HCT116 (cell line): ENCODE results near the gene ANO8. TPM values are rescaled to one million over a fixed set of nuclear protein-coding genes. Genes with fewer than 3 reads are reported as not detected.
"Not testable (repeated sequence)": the region's sequence is repeated elsewhere in the genome, so short reads cannot be mapped to it uniquely, and the experiment has no call there.

Source experiments
- ATAC-seq: fragments of 200-7000 bp; cut with Tn5 transposase; 2 replicates; pipeline ENCODE4 v1.9.1; 2020; ENCODE audit warnings: mild to moderate bottlenecking, moderate library complexity
- BruUV-seq: library from RNA; stranded (reverse); fragments of 400-500 nt; replicated peaks from 2 replicates; lab custom pipeline; 2021; lab: Mats Ljungman, UMichigan
- CTCF ChIA-PET: fragments of 300-600 bp; sonication (Branson Sonifier 250); formaldehyde crosslinking; loops from one replicate; lab custom pipeline; 2021; ENCODE audit warnings: antibody characterized with exemption; lab: Charles Lee
- POLR2A ChIA-PET: fragments of 300-600, 350-600 bp; sonication (Branson Sonifier 250); formaldehyde crosslinking; loops from one replicate; lab custom pipeline; 2021; ENCODE audit warnings: antibody characterized with exemption; lab: Charles Lee
- RAD21 ChIA-PET, 2 experiments: fragments of 300-600 bp; sonication (Branson Sonifier 250); formaldehyde crosslinking; loops; one replicate each; lab custom pipeline; 2023; ENCODE audit warnings: low total read pairs in 2 of 2; ENCODE audit not compliant: uncharacterized antibody in 2 of 2, unreplicated experiment in 2 of 2, low non-redundant PET in 1 of 2; lab: Charles Lee
- DNase-seq: peaks from one replicate; pipeline ENCODE4 v3.0.0-alpha.2; 2010; ENCODE audit warnings: low read depth, low spot score
- H2AFZ ChIP-seq: fragments of 200-600 bp; shearing (Covaris generic), sonication (generic); 2 replicates; pipeline ENCODE4 v1.6.1; 2017; ENCODE audit warnings: low read depth, mixed run types, mixed read lengths, antibody characterized with exemption, low read length; ENCODE audit not compliant: poor library complexity, severe bottlenecking
- H3K27ac ChIP-seq: 2 replicates; pipeline ENCODE4 v1.5.1; 2012; ENCODE audit warnings: low read depth, low read length
- H3K27me3 ChIP-seq: fragments of 200-600 bp; sonication (generic); 2 replicates; pipeline ENCODE4 v1.6.1; 2016; ENCODE audit warnings: mixed run types, low read length, mixed read lengths; ENCODE audit not compliant: insufficient read depth
- H3K36me3 ChIP-seq, 2 experiments: fragments of 200-500 bp in 1 of 2; fragments of 200-600 bp in 1 of 2; sonication (Bioruptor generic) in 1 of 2; sonication (generic) in 1 of 2; 2 replicates each; pipeline versions ENCODE4 v1.5.1 to v1.6.1; 2014 to 2016; ENCODE audit warnings: low read length in 2 of 2, inconsistent platforms in 1 of 2, mixed read lengths in 1 of 2, mixed run types in 1 of 2; ENCODE audit not compliant: insufficient read depth in 2 of 2, control insufficient read depth in 1 of 2
- H3K4me1 ChIP-seq, 2 experiments: fragments of 200-600 bp in 1 of 2; sonication (generic) in 1 of 2; 2 replicates each; pipeline versions ENCODE4 v1.5.1 to v1.6.1; 2012 to 2017; ENCODE audit warnings: low read length in 2 of 2, inconsistent platforms in 1 of 2, mild to moderate bottlenecking in 1 of 2, mixed read lengths in 1 of 2, mixed run types in 1 of 2, moderate library complexity in 1 of 2; ENCODE audit not compliant: insufficient read depth in 2 of 2, control insufficient read depth in 1 of 2
- H3K4me2 ChIP-seq: fragments of 200-600 bp; sonication (generic); 2 replicates; pipeline ENCODE4 v1.6.1; 2017; ENCODE audit warnings: mixed run types, low read length, mixed read lengths
- H3K4me3 ChIP-seq, 2 experiments: fragments of 200-600 bp in 1 of 2; sonication (generic) in 1 of 2; replicated peaks in 1 of 2; 2 replicates each; pipeline ENCODE4 v1.5.1; 2011 to 2016; ENCODE audit warnings: low read length in 2 of 2, control low read depth in 1 of 2, low read depth in 1 of 2, mild to moderate bottlenecking in 1 of 2, mixed read lengths in 1 of 2, mixed run types in 1 of 2
- H3K79me2 ChIP-seq: fragments of 200-600 bp; sonication (generic); 2 replicates; pipeline ENCODE4 v1.6.1; 2017; ENCODE audit warnings: mild to moderate bottlenecking, mixed run types, low read length, moderate library complexity, mixed read lengths; ENCODE audit not compliant: insufficient read depth
- H3K9ac ChIP-seq: fragments of 200-600 bp; sonication (generic); 2 replicates; pipeline ENCODE4 v1.6.1; 2016; ENCODE audit warnings: low read length, mixed read lengths
- H3K9me2 ChIP-seq: fragments of 200-600 bp; sonication (generic), shearing (Covaris generic); 2 replicates; pipeline ENCODE4 v1.6.1; 2017; ENCODE audit warnings: mixed run types, mild to moderate bottlenecking, moderate library complexity; ENCODE audit not compliant: insufficient read depth
- H3K9me3 ChIP-seq, 2 experiments: fragments of 200-500 bp in 1 of 2; fragments of 200-600 bp in 1 of 2; sonication (Bioruptor generic) in 1 of 2; sonication (generic) in 1 of 2; 2 replicates each; pipeline ENCODE4 v1.6.1; 2014 to 2017; ENCODE audit warnings: low read length in 2 of 2, mixed read lengths in 2 of 2, inconsistent platforms in 1 of 2, low read depth in 1 of 2, mild to moderate bottlenecking in 1 of 2, mixed run types in 1 of 2, moderate library complexity in 1 of 2; ENCODE audit not compliant: control insufficient read depth in 1 of 2, insufficient read depth in 1 of 2
- H4K20me1 ChIP-seq: fragments of 200-600 bp; sonication (generic), shearing (Covaris generic); 2 replicates; pipeline ENCODE4 v1.6.1; 2017; ENCODE audit warnings: mixed run types, mild to moderate bottlenecking, moderate library complexity; ENCODE audit not compliant: insufficient read depth
- CBX3 ChIP-seq: IDR thresholded peaks from 2 replicates; pipeline ENCODE4 v1.6.1; 2012; ENCODE audit warnings: low read depth
- CEBPB ChIP-seq: IDR thresholded peaks from 2 replicates; pipeline ENCODE4 v1.6.1; 2012; ENCODE audit warnings: low read depth
- EGR1 ChIP-seq: IDR thresholded peaks from 2 replicates; pipeline ENCODE4 v1.6.1; 2012; ENCODE audit warnings: low read depth
- ELF1 ChIP-seq: IDR thresholded peaks from 2 replicates; pipeline ENCODE4 v1.6.1; 2012; ENCODE audit warnings: low read depth, borderline replicate concordance
- EZH2phosphoT487 ChIP-seq: fragments of 200-600 bp; IDR thresholded peaks from 2 replicates; pipeline ENCODE4 v1.6.1; 2018; ENCODE audit warnings: antibody characterized with exemption, borderline replicate concordance
- FOSL1 ChIP-seq: IDR thresholded peaks from 2 replicates; pipeline ENCODE4 v1.6.1; 2012; ENCODE audit warnings: low read depth
- JUND ChIP-seq: IDR thresholded peaks from 2 replicates; pipeline ENCODE4 v1.6.1; 2012
- POLR2A ChIP-seq: IDR thresholded peaks from 2 replicates; pipeline ENCODE4 v1.7.0; 2011; ENCODE audit warnings: borderline replicate concordance; ENCODE audit not compliant: insufficient read depth, insufficient read length; ENCODE audit errors: extremely low read depth
- POLR2AphosphoS5 ChIP-seq: IDR thresholded peaks from 2 replicates; pipeline ENCODE4 v1.6.1; 2011; ENCODE audit warnings: mild to moderate bottlenecking, low read depth, low read length, moderate library complexity
- RAD21 ChIP-seq: IDR thresholded peaks from 2 replicates; pipeline ENCODE4 v1.6.1; 2012; ENCODE audit warnings: low read depth, mild to moderate bottlenecking
- SIN3A ChIP-seq: IDR thresholded peaks from 2 replicates; pipeline ENCODE4 v1.6.1; 2012; ENCODE audit warnings: low read depth
- SP1 ChIP-seq: IDR thresholded peaks from 2 replicates; pipeline ENCODE4 v1.6.1; 2012; ENCODE audit warnings: low read depth
- SRF ChIP-seq: IDR thresholded peaks from 2 replicates; pipeline ENCODE4 v1.6.1; 2012; ENCODE audit warnings: low read depth
- TCF7L2 ChIP-seq: IDR thresholded peaks from 2 replicates; pipeline ENCODE4 v1.7.0; 2011; ENCODE audit warnings: borderline replicate concordance, inconsistent platforms; ENCODE audit not compliant: insufficient read depth, insufficient read length; ENCODE audit errors: extremely low read depth
- YY1 ChIP-seq: IDR thresholded peaks from 2 replicates; pipeline ENCODE4 v1.6.1; 2011; ENCODE audit warnings: low read length, low read depth, moderate library complexity, mild to moderate bottlenecking; ENCODE audit not compliant: insufficient replicate concordance; ENCODE audit errors: extremely low read depth
- ZNF274 ChIP-seq: fragments of 200-500 bp; sonication (Bioruptor generic); IDR thresholded peaks from 2 replicates; pipeline ENCODE4 v1.6.1; 2014; ENCODE audit warnings: mild to moderate bottlenecking, low read depth, low read length, inconsistent platforms
- intact Hi-C: fragments of 100-400 bp; cut with micrococcal nuclease; formaldehyde crosslinking; loops from 2 replicates; pipeline ENCODE4 v1.10.0; 2022
- total RNA-seq: library from RNA; stranded (reverse); gene quantifications from one replicate; pipeline ENCODE4 v1.2.1, GENCODE V29; 2021; ENCODE audit not compliant: unreplicated experiment
- TF ChIP-seq, protein P1 (sequence below): IDR thresholded peaks from 2 replicates; pipeline ENCODE4 v1.6.1; 2012
- TF ChIP-seq, protein P2 (sequence below), 3 experiments: fragments of 200-600 bp in 1 of 3; sonication (generic) in 1 of 3; IDR thresholded peaks in 2 of 3; conservative IDR thresholded peaks in 1 of 3; 2 replicates each; pipeline ENCODE4 v1.5.1; 2012 to 2017; ENCODE audit warnings: low read depth in 2 of 3, low read length in 2 of 3, antibody characterized with exemption in 1 of 3, borderline replicate concordance in 1 of 3, control low read depth in 1 of 3, mild to moderate bottlenecking in 1 of 3, mixed read lengths in 1 of 3, mixed run types in 1 of 3, moderate library complexity in 1 of 3; ENCODE audit not compliant: insufficient read depth in 1 of 3
- TF ChIP-seq, protein P3 (sequence below): IDR thresholded peaks from 2 replicates; pipeline ENCODE4 v1.6.1; 2012

ANO8 gene
- total RNA-seq, 1 experiment from 2014 or later, result 22.9 TPM

DNA sequence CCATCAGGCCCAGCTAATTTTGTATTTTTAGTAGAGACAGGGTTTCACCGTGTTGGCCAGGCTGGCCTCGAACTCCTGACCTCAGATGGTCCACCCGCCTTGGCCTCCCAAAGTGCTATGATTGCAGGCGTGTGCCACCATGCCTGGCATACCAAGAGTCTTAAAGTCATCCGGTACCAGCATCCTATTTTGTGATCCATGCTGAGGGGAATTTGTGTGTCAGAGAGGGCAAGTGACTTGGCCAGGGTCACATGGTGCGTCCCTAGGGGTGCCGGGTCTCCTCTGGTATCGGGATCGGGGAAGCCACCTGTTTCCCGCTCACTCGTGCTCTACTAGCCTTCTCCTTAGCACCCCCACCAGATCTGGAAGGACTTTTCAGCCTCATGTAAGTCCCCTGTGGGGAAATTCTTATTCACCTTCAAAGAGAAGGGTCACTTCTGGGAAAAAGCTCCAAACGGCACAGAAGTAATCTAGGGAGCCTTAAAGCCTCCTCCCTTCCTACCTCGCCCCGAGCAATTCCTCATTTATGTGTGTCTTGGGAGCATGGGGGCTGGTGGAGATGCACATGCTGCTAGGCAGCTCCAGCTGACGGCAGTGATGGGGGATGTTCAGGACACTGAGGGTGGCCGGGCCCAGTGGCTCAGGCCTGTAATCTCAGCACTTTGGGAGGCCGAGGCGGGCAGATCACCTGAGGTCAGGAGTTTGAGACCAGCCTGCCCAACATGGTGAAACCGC is 59.0 kb downstream of the ANO8 start:
- ChIA-PET RAD21 (no interaction called here), CTCF (no interaction called here), POLR2A (no interaction called here)
- Histone ChIP-seq H3K9me3 (no peaks in the 10 kb centered on the region), H3K36me3 (peaks cover 17 to 41% of the 10 kb centered on the region in 2 experiments), H3K79me2 (no peaks in the 10 kb centered on the region), H4K20me1 (no peaks in the 10 kb centered on the region), H3K4me3 (no peak overlapping the region), H3K4me2 (no peak overlapping the region), H2AFZ (no peak overlapping the region), H3K9ac (no peak overlapping the region), H3K4me1 (no peaks in the 10 kb centered on the region), H3K9me2 (no peaks in the 10 kb centered on the region), H3K27ac (no peak overlapping the region)
- intact Hi-C loops, result no loop called here
- ATAC-seq, result no peak
- no peak for DNase-seq
- no TSS peak for BruUV-seq
- TF ChIP-seq CEBPB (no peak), SRF (no peak), EGR1 (no peak), SIN3A (no peak), FOSL1 (no peak), JUND (no peak), SP1 (no peak), YY1 (no peak), ZNF274 (no peak), ELF1 (no peak), RAD21 (no peak), TCF7L2 (no peak), CBX3 (no peak), EZH2phosphoT487 (no peak), POLR2AphosphoS5 (no peak), POLR2A (no peak)
- TF ChIP-seq, protein P1, sequence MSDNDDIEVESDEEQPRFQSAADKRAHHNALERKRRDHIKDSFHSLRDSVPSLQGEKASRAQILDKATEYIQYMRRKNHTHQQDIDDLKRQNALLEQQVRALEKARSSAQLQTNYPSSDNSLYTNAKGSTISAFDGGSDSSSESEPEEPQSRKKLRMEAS, result no peak
- TF ChIP-seq, protein P2, sequence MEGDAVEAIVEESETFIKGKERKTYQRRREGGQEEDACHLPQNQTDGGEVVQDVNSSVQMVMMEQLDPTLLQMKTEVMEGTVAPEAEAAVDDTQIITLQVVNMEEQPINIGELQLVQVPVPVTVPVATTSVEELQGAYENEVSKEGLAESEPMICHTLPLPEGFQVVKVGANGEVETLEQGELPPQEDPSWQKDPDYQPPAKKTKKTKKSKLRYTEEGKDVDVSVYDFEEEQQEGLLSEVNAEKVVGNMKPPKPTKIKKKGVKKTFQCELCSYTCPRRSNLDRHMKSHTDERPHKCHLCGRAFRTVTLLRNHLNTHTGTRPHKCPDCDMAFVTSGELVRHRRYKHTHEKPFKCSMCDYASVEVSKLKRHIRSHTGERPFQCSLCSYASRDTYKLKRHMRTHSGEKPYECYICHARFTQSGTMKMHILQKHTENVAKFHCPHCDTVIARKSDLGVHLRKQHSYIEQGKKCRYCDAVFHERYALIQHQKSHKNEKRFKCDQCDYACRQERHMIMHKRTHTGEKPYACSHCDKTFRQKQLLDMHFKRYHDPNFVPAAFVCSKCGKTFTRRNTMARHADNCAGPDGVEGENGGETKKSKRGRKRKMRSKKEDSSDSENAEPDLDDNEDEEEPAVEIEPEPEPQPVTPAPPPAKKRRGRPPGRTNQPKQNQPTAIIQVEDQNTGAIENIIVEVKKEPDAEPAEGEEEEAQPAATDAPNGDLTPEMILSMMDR (IDR thresholded peaks at IDR 0.05 in 2 of 3, conservative IDR thresholded peaks at IDR 0.05 in 1 of 3; ENCODE audit: borderline replicate concordance in 1 of 3, insufficient read depth in 1 of 3, low read depth in 2 of 3, low read length in 2 of 3), result no peak
- TF ChIP-seq, protein P3, sequence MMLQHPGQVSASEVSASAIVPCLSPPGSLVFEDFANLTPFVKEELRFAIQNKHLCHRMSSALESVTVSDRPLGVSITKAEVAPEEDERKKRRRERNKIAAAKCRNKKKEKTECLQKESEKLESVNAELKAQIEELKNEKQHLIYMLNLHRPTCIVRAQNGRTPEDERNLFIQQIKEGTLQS, result no peak
- TF ChIP-seq, all 23 proteins: peak for 0
- H3K27me3 ChIP-seq, result no peaks in the 10 kb centered on the region

DNA sequence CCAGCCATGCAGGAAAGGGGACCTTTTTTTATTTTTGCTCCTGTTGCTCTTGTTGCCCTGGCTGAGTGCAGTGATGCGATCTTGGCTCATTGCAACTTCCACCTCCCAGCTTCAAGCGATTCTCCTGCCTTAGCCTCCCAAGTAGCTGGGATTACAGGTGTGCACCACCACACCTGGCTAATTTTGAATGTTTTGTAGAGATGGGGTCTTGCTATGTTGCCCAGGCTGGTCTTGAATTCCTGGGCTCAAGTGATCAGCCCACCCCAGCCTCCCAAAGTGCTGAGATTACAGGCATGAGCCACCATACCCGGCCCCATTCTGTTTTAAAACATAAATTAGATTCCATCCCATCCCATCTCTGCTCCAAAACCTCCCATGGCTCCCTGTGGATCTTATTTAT is 59.8 kb downstream of the ANO8 start:
- H3K4me1 ChIP-seq, H3K9ac ChIP-seq, H2AFZ ChIP-seq, H3K9me3 ChIP-seq, H3K27me3 ChIP-seq, H3K4me2 ChIP-seq, BruUV-seq, intact Hi-C loops, POLR2A ChIA-PET, DNase-seq, ATAC-seq, H3K9me2 ChIP-seq, H3K79me2 ChIP-seq, H3K27ac ChIP-seq, H4K20me1 ChIP-seq, RAD21 ChIA-PET, H3K4me3 ChIP-seq, CTCF ChIA-PET: not testable (repeated sequence)
- H3K36me3 ChIP-seq, result peaks cover 17 to 46% of the 10 kb centered on the region in 2 experiments
